ENCODE measurements around the gene PDXK.

PDXK gene

DNA sequence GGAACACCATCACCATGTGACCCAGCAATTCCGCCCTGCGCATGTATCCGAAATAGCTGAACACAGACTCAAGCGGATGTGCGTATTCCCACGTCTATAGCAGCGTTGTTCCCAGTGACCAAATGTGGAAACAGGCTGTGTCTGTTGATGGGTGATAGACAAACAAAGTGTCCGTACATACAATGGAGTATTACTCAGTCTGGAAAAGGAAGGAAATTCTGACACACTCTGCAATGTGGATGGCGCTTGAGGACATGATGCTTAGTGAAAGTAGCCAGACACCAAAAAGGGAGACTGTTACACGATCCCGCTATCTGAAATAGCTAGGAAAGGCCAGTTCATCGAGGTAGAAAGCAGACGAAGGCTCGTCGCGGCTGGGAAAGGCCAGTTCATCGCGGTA lies 25.8 kb downstream of the PDXK start:
- DNase-seq: no peak

- DNase-seq: no peak
Measured at GRCh38 chr21:43745772-43746517, 27.0 kb downstream of the PDXK start.

DNA sequence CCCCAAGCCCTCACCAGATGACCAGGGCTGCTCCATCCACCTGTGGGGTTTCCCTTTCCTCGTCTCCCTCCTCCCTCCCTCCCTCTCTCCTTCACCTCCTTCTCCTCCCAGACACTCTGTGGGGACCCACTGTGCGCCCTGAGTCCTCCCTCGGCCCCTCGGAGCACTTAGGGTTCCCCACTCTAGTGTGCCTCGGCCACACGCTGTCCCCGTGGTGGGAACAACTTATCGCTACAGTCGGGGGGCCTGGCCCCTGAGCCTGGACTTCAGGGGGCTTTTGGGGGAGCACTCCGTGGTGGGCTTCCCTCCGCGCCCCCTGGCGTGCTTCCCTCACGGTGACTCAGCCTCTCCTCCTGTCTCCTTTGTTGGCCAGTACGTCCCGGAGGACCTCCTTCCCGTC lies 29.7 kb downstream of the PDXK start:
- no peak for DNase-seq

DNA sequence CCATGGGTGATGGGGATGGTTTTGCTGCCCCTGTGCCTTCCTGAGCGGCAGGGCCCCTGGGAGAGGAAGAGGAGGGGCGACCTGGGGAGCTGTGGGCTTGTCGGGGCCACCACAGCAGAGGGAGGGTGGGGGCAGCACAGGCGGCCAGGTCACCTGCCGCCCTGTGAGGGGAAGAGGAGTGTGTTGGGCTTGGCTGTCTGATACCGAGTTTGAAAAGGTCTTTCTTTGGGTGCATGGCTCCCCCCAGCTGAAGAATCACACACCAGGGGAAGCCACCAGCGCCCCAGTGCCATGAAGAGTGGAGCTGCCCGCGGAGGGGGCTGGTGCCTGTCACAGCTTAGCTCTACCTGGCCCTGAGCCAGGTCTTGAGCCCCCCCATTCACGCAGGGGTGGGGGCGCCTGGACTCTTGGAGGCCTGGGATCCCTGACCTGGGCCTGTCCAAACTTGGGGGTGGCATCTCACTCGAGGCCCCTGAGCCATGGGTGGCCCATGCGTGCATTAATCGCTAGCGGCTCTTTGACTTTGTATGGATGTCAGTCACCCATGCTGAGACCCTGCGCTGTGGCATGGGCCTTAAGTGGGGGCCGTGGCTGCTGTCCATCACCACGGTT lies 30.8 kb downstream of the PDXK start:
- DNase-seq: no peak

- no peak for DNase-seq
Measured at GRCh38 chr21:43750339-43751033, 31.6 kb downstream of the PDXK start.

- DNase-seq: no peak
Measured at GRCh38 chr21:43751955-43752591, 33.1 kb downstream of the PDXK start.

DNA sequence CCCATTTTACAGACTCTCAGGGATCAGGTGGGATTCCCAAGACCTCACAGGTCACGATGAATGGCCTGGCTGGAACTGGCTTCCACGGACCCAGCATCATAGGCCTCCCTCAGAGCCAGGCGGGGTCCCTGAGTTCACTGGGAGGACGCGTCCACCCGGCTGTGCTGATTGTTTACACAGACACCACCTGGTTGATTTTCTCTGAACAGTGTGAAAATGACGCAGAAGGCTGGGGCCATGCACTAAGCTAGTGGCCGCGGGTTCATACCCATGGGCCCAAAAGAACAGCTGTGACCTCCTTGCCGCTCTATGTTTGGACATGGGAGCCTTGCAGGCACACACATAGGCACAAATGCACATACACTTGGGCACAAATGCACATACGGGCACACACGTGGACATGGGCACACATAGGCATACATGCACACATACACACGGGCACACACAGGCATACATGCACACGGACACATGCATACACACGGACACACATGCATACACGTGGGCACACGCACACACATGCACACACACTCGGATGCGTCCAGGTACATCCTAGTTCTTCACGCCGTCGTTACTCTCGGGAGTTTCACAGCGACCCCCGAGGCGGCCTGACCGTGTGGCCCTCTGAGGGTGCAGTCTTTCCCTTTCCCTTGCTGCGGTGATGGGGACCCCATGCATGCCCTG lies 34.0 kb downstream of the PDXK start:
- no peak for DNase-seq

- no peak for DNase-seq
Measured at GRCh38 chr21:43753439-43753799, 34.5 kb downstream of the PDXK start.

GRCh38 chr21:43754948-43755781 lies 36.2 kb downstream of the PDXK start:
- DNase-seq: no peak

- DNase-seq: no peak
Measured at GRCh38 chr21:43755820-43756594, 37.1 kb downstream of the PDXK start.

DNA sequence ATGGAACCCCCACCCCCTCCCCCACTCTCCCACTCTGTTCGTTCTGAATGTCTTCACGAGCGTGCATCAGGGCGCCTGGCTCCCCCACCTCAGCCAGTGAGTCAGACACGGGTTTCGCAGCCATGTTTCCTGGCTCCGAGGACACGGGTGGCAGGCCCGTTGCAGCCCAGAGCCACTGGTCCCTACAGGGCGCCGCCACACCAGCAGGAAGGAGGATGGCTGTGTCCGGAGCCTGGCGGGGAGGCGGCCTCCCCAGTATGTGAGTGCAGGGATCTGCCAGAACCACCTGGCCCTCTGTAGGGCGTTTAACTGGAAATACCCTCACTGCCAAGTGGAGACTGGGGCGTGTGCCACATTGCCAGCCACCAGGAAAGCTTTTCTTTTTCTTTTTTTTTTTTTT lies 38.7 kb downstream of the PDXK start:
- no peak for DNase-seq

DNA sequence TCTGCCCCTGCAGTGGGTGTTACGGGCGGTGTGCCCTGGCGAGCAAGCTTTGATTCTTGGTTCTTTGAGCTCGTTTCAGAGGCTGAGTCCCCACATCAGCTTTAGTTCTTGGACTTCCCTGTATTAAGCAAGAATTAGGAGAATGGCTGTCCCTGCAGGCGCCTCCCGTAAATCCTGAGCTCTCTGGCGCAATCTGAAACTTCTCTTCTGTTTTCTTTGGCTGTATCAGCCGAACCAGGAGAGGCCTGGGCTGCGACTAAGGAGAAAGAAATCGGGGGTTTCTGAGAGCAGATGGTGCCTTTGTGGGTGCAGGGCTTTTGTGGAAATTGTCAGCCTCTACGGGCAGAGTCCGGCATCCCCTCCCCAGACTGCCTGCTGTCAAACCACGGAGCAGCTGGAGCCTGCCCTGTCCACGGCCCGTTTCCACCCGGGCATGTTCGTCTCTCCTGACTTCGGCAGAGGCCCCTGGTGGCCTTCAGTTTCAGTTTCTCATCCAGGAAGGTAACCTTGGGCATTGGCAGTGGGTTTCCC lies 39.2 kb downstream of the PDXK start:
- DNase-seq: no peak

DNA sequence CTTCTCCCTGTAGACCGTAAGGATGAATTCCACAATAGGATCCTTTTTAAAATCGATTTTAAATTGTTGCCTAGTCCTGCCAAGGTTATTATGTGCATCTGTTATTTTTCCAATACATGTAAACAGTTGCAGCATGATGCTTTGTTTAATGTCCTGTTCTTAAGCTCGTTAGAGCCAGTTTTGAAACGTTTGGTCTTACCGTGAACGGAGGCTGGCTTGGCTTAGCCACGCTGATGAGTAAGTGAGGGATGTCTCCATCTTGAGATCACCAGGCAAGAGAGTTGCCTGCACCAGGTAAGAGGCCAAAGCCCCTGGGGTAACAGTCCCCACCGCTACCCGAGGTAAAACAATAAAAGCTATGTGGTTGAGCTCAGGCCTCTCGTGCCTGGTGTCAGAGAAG lies 39.9 kb downstream of the PDXK start:
- no peak for DNase-seq

- DNase-seq: no peak
Measured at GRCh38 chr21:43759651-43760050, 40.7 kb downstream of the PDXK start.

GRCh38 chr21:43760391-43760958 lies 41.5 kb downstream of the PDXK start:
- no peak for DNase-seq

- DNase-seq: no peak
Measured at GRCh38 chr21:43761886-43762285, 43.0 kb downstream of the PDXK start.

DNA sequence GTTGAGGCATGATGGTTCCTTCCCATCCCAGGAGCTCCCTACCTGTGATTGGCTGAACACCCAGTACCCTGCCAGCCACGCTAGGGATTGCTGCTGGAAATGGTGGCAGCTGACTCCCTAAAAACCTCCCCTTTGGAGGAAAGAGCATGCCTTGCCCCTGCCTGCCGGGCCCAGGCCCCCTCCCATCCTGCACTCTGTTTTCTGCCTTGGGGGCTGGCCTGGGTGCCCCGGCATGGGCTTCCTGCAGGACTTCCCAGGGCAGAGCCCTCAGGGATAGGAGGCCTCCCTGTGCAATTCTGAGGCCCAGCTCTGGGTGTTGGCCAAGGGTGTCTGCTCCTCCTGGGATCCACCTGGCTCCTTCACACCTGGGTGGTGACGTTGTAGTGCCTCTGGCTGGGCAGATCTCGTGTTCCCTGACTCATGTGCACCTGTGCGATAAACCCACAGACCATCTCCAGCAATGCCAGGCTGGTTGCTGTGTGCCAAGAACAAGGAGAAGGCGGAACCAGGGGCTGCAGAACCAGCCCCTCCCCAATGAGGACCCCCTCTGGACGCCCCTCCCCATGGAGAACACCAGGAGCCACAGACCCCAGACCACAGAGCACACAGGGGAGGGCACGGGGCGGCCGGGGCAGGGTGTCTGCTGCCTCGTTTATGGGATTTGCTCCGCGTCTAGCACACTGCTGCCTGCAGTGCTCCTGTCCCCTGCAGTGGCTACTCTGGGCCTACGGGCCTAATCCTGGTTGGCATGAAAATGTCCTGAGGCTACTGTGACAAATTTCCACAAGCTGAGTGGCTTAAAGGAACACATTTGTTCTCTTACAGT lies 43.6 kb downstream of the PDXK start:
- no peak for DNase-seq

DNA sequence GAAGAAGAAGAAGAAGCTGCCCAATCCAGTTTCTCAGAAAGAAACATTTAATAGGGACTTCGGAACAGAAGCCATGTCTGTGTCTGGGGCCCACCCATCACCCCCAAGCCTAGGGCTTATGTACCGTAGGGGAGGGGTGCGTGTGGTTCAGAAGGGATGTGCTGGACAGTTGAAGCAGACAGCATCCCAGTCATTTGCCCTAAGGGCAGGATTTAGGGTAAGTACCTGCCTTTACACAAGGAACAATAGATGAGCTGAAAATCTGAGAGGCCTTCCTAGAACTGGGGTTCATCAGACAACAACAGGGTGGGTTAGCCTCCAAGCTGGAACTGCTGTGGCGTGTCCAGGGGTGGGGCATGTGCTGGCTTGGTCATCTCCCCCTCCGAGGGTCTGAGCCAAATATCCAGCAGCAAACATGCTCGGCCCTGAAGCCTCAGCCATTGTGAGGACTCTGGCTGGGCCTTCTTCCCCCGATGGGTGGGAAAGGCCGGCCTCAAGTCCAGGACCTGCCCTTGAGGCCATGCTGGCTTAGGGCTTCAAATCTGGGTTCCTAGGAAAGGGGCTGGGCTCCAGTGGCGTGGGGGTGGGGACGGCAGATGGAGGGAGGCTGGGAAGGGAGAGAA lies 45.1 kb downstream of the PDXK start:
- no peak for DNase-seq

Data from CD4-positive, alpha-beta T cell treated with Interleukin-1 beta for 1 hour (primary cell).